ENCODE data around the gene NACC1. TPM values are rescaled to one million over a fixed set of nuclear protein-coding genes. Genes with fewer than 3 reads are reported as not detected.
"Not testable (repeated sequence)": the region's sequence is repeated elsewhere in the genome, so short reads cannot be mapped to it uniquely, and the experiment has no call there.

The NACC1 gene
- total RNA-seq, 1 experiment from 2014 or later: 60.5 TPM

DNA sequence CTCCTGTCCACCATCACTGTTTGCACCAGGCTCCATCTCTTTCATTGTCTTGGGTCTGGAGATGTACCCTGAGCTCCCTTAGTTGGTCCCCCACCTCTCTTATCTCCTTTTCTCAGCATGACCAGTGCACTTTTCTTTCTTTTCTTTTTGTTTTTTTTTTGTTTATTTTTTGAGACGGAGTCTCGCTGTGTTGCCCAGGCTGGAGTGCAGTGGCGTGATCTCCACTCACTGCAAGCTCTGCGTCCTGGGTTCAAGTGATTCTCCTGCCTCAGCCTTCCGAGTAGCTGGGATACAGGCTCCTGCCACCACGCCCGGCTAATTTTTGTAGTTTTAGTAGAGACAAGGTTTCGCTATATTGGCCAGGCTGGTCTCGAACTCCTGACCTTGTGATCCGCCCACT is 60.2 kb downstream of the NACC1 start:
- in situ Hi-C loops (cut with HindIII; ENCODE audit: low sequenced_read_pairs): not testable (repeated sequence)

DNA sequence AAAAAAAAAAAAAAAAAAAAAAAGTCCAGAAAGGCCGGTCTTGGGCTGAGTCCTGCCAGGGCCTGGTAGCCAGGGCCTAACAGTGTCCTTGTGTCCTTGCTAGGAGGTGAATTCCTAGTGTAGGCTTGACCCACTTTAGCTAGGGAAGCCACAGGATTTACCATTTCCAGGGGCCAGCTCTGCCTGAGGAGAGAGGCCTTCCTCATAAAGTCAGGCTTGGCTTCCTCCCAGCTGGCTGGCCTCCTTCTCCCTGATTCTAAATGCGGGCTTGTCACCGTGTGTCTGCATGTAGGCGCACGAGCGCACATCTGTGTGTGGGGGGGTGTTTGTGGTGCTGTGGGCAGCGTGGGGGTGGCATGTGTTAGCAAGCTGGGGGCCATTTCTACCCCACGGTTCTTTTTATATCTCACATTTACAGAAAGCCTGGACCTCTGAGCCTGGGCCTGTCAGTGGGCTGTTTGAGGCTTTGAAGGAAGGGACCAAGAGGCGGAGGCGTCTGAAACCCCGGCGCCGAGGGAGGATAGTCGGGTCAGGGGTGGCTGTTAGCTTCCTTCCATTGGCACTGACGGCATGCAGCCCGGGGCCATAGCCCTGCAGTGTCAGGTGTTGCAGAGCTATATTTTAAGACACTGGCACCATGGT is 63.8 kb downstream of the NACC1 start:
- DNase-seq (ENCODE audit: low spot score): peak; percentile 52
- in situ Hi-C loops (cut with HindIII; ENCODE audit: low sequenced_read_pairs): no loop called here

More for the DNA sequence above, 60.2 kb downstream of the NACC1 start:
- not testable (repeated sequence) for DNase-seq (ENCODE audit: low spot score)

DNA sequence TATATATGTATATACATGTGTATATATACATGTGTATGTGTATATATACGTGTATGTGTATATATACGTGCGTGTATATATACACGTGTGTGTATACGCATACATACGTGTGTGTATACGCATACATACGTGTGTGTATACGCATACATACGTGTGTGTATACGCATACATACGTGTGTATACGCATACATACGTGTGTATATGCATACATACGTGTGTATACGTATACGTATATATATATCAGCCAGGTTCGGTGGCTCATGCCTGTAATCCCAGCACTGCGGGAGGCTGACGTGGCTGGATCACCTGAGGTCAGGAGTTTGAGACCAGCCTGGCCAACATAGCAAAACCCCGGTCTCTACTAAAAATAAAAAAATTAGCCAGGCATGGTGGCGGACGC is 66.9 kb downstream of the NACC1 start:
- DNase-seq (ENCODE audit: low spot score); in situ Hi-C loops (cut with HindIII; ENCODE audit: low sequenced_read_pairs): not testable (repeated sequence)

DNA sequence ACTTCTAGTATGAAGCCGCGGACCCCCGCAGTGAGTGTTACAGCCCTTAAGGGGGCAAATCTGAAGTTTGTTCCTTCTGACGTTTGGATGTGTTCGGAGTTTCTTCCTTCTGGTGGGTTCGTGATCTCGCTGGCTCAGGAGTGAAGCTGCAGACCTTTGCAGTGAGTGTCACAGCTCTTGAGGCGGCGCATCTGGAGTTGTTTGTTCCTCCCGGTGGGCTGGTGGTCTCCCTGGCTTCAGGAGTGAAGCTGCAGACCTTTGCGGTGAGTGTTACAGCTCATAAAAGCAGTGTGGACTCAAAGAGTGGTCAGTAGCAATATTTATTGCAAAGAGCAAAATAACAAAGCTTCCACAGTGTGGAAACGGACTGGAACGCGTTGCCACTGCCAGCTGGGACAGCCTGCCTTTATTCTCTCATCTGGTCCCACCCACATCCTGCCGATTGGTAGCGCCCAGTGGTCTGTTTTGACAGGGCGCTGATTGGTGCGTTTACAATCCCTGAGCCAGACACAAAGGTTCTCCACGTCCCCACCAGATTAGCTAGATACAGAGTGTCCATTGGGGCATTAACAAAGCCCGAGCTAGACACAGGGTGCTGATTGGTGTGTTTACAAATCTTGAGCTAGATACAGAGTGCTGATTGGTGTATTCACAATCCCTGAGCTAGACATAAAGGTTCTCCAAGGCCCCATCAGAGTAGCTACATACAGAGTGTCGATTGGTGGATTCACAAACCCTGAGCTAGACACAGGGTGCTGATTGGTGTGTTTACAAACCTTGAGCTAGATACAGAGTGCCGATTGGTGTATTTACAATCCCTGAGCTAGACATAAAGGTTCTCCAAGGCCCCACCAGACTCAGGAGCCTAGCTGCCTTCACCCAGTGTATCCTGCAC is 67.9 kb downstream of the NACC1 start:
- DNase-seq (ENCODE audit: low spot score); in situ Hi-C loops (cut with HindIII; ENCODE audit: low sequenced_read_pairs): not testable (repeated sequence)

DNA sequence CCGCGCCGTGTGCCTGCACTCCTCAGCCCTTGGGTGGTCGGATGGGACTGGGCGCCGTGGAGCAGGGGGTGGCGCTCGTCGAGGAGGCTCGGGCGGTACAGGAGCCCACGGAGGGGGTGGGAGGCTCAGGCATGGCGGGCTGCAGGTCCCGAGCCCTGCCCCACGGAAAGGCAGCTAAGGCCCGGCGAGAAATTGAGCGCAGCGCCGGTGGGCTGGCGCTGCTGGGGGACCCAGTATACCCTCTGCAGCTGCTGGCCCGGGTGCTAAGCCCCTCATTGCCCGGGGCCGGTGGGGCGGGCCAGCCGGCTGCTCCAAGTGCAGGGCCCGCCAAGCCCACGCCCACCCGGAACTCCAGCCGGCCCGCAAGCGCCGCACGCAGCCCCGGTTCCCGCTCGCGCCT is 68.6 kb downstream of the NACC1 start:
- DNase-seq (ENCODE audit: low spot score): not testable (repeated sequence)

DNA sequence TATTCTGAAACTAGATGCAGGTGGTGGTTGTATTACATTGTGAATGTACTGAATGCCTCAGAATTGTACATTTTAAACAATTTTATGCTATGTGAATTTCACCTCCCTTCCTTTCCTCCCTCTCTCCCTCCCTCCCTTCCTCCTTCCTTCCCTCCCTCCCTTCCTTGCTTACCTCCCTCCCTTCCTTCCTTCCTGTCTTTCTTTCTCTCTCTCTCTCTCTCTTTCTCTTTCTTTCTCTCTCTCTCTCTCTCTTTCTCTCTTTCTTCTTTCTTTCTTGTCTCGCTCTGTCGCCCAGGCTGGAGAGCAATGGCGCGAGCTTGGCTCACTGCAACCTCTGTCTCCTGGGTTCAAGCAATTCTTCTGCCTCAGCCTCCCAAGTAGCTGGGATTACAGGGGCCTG is 69.4 kb downstream of the NACC1 start:
- in situ Hi-C loops (cut with HindIII; ENCODE audit: low sequenced_read_pairs): no loop called here
- DNase-seq (ENCODE audit: low spot score): no peak

More for the DNA sequence above, 68.6 kb downstream of the NACC1 start:
- in situ Hi-C loops (cut with HindIII; ENCODE audit: low sequenced_read_pairs): not testable (repeated sequence)

DNA sequence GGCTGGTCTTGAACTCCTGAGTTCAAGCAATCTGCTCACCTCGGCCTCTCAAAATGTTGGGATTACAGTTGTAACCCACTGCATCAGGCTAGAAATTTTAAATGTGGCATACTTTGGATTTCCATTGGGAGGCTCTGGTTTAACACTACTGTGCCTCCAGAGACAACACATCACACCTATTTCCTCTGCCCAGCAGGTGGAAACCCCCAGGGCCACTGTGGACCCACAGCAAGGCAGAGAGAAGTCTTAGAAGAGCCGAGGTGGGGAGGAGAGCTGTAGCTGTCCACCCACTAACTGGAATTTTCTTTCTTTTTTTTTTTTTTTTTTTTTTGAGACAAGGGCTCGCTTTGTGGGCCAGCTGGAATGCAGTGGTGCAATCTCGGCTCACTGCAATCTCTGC is 71.5 kb downstream of the NACC1 start:
- in situ Hi-C loops (cut with HindIII; ENCODE audit: low sequenced_read_pairs): no loop called here
- DNase-seq (ENCODE audit: low spot score): no peak

Other genes with a start within 250 kb of the NACC1 start
- 68.1 and 68.4 TPM in 2 replicates for gene DNASE2, start 236.8 kb upstream of the NACC1 start, total RNA-seq (2014; rRNA removed; shearing (Covaris generic))
- gene KLF1, start 231.1 kb upstream of the NACC1 start, total RNA-seq (2014; rRNA removed; shearing (Covaris generic)): not detected in 2 replicates
- 90.3 and 125 TPM in 2 replicates for gene GCDH, start 227.1 kb upstream of the NACC1 start, total RNA-seq (2014; rRNA removed; shearing (Covaris generic))
- 0.17 and 0.31 TPM in 2 replicates for gene SYCE2, start 199.0 kb upstream of the NACC1 start, total RNA-seq (2014; rRNA removed; shearing (Covaris generic))
- gene FARSA, start 184.6 kb upstream of the NACC1 start, total RNA-seq (2014; rRNA removed; shearing (Covaris generic)): 142 and 150 TPM in 2 replicates
- 1,471 and 1,755 TPM in 2 replicates for gene CALR, start 179.7 kb upstream of the NACC1 start, total RNA-seq (2014; rRNA removed; shearing (Covaris generic))
- 76.4 and 88.8 TPM in 2 replicates for gene RAD23A, start 172.4 kb upstream of the NACC1 start, total RNA-seq (2014; rRNA removed; shearing (Covaris generic))
- gene GADD45GIP1, start 161.0 kb upstream of the NACC1 start, total RNA-seq (2014; rRNA removed; shearing (Covaris generic)): 79.7 and 124 TPM in 2 replicates
- gene DAND5, start 148.7 kb upstream of the NACC1 start, total RNA-seq (2014; rRNA removed; shearing (Covaris generic)): 0.18 TPM in 1 of 2 replicates, not detected in the other
- gene NFIX, start 122.8 kb upstream of the NACC1 start, total RNA-seq (2014; rRNA removed; shearing (Covaris generic)): 0.86 and 3.6 TPM in 2 replicates
- not detected in 2 replicates for gene LYL1, start 15.4 kb upstream of the NACC1 start, total RNA-seq (2014; rRNA removed; shearing (Covaris generic))
- gene TRMT1, start 1.5 kb upstream of the NACC1 start, total RNA-seq (2014; rRNA removed; shearing (Covaris generic)): 86.8 and 87.0 TPM in 2 replicates
- 93.4 and 112 TPM in 2 replicates for gene STX10, start 32.1 kb downstream of the NACC1 start, total RNA-seq (2014; rRNA removed; shearing (Covaris generic))
- 33.3 and 40.5 TPM in 2 replicates for gene IER2, start 32.1 kb downstream of the NACC1 start, total RNA-seq (2014; rRNA removed; shearing (Covaris generic))

Data from G401 (cell line).